Vagina (tissue), 2 donors: ENCODE results near the gene ZBTB5.

ENCODE experiments used
- CTCF ChIP-seq, 3 experiments: fragments of 450-650 bp in 2 of 3; fragments of 200-600 bp in 1 of 3; sonication (generic) in 1 of 3; IDR thresholded peaks; one replicate each; pipeline ENCODE4 v1.5.1; 2017 to 2019; ENCODE audit warnings: antibody characterized with exemption in 3 of 3, mild to moderate bottlenecking in 2 of 3, moderate library complexity in 2 of 3
- POLR2AphosphoS5 ChIP-seq, 2 donors: sonication (generic); formaldehyde crosslinking; IDR thresholded peaks; one replicate each; pipeline ENCODE4 v1.9.0; 2017; ENCODE audit warnings: antibody characterized with exemption in 2 of 2, mild to moderate bottlenecking in 2 of 2, low read depth in 1 of 2; ENCODE audit not compliant: insufficient read depth in 1 of 2

GRCh38 chr9:37412431-37413151 is 52.7 kb downstream of the ZBTB5 start:
- no peak for TF ChIP-seq CTCF (IDR thresholded peaks at IDR 0.05)
- TF ChIP-seq POLR2AphosphoS5 (IDR thresholded peaks at IDR 0.05; ENCODE audit: insufficient read depth in 1 of 2, low read depth in 1 of 2): no peak
